Measurements from ENCODE around the gene USP16. TPM values are rescaled to one million over a fixed set of nuclear protein-coding genes. Genes with fewer than 3 reads are reported as not detected.

Gene USP16
- total and polyA plus RNA-seq, 8 donors: 13.8 to 27.3 (median 20.1) TPM

DNA sequence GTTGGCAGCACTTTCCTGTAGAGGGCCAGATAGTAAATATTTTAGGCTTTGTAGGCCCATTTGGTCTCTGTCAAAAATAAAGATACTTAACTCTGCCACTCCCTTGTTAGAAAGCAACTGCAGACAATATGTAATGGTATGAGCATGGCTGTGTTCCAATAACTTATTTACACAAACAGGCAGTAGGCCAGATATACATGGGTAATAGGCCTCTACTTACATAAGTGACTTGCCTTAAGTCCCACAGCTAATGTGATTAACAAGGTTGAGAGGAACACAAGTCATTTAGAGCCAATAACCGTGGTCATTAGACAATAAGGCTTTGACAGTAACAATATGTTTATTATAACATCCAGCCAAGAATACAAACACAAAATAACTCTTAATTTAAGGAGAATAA lies 31.5 kb downstream of the USP16 start:
- ATAC-seq: peak in 2 of 4 donors; percentile 12 to 35
- Histone ChIP-seq H3K36me3 (peaks cover 3 to 68% (median 28%) of the 10 kb centered on the region in 3 donors), H3K27ac (no peak overlapping the region), H3K9me3 (no peaks in the 10 kb centered on the region), H3K4me3 (no peak overlapping the region), H3K27me3 (no peaks in the 10 kb centered on the region), H3K4me1 (peaks cover 0 to 3% (median 0%) of the 10 kb centered on the region in 3 donors)
- TF ChIP-seq, protein P1, sequence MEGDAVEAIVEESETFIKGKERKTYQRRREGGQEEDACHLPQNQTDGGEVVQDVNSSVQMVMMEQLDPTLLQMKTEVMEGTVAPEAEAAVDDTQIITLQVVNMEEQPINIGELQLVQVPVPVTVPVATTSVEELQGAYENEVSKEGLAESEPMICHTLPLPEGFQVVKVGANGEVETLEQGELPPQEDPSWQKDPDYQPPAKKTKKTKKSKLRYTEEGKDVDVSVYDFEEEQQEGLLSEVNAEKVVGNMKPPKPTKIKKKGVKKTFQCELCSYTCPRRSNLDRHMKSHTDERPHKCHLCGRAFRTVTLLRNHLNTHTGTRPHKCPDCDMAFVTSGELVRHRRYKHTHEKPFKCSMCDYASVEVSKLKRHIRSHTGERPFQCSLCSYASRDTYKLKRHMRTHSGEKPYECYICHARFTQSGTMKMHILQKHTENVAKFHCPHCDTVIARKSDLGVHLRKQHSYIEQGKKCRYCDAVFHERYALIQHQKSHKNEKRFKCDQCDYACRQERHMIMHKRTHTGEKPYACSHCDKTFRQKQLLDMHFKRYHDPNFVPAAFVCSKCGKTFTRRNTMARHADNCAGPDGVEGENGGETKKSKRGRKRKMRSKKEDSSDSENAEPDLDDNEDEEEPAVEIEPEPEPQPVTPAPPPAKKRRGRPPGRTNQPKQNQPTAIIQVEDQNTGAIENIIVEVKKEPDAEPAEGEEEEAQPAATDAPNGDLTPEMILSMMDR (IDR thresholded peaks at IDR 0.05): no peak
- no peak for FAIRE-seq
- intact Hi-C loops (cut with DNase I): no loop called here
- 30 to 43% methylated on average over 1 of the region's 1 CpG for WGBS, 2 donors
- DNase-seq: no peak

DNA sequence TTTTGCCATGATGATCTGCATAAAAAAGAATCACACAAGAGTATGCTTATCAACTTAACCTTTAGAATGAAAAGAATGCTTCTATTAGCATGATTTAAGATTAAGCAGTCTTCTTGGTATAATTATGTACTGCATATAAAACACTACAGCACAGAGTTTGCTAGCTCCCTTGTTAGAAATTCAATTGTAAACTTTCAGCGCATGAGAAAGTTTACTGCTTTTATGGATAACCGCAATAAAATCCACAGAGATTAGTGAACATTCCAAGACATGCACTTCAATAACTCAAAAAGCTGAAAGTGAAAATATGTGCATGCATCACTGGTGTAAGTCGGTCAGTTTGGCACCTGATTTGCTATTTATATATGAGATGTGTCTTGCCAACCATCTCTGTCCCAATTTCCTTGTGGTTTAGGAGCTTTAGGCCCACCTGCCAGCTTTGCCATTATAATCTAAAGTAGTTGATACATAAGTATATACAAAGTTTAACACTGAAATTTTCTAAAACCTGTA lies 32.1 kb downstream of the USP16 start:
- DNase-seq: no peak
- Histone ChIP-seq H3K9me3 (no peaks in the 10 kb centered on the region), H3K27me3 (no peaks in the 10 kb centered on the region), H3K4me3 (no peak overlapping the region), H3K27ac (no peak overlapping the region), H3K4me1 (peaks cover 0 to 3% (median 0%) of the 10 kb centered on the region in 3 donors), H3K36me3 (peaks cover 8 to 69% (median 29%) of the 10 kb centered on the region in 3 donors)
- intact Hi-C loops (cut with DNase I): no loop called here
- TF ChIP-seq, protein P1 (IDR thresholded peaks at IDR 0.05): no peak
- 91 to 92% methylated on average over 3 of the region's 3 CpGs for WGBS, 2 donors
- no peak for FAIRE-seq
- ATAC-seq: no peak

DNA sequence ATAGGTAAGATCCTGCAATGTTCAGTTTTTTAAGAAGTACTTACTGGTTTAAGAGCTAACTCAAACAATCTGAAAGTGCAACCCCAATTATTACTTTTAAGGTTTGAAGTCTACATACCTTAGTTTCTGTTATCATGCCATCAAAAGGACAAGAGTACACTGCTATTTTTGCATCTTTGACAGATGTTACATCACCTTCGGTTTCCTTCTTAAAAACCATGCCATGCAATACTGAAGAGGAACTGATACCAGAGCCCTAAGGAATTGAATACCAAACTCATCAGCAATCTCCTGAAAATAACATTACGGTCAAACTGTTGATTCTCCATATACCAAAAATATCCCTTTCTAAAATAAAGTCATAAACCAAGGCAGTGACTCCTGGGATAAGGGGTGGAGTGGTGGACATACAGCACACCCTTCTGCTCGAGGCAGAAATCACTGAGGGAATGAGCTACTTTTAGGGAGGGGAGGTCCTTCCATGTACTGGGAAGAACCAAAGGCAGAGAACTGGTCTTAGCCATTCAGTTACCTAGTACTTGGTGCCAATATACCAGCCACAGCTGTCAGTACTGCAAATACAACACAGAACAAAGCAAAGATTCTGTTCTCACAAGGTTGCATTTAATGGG lies 40.5 kb downstream of the USP16 start:
- no peaks in the 10 kb centered on the region for H3K9me3 ChIP-seq
- no peaks in the 10 kb centered on the region for H3K4me1 ChIP-seq
- FAIRE-seq (no peak), ATAC-seq (no peak), DNase-seq (no peak)
- H3K4me3 ChIP-seq: no peak overlapping the region
- H3K27ac ChIP-seq: no peak overlapping the region
- H3K27me3 ChIP-seq: no peaks in the 10 kb centered on the region
- 75 to 83% methylated on average over 3 of the region's 3 CpGs for WGBS, 2 donors
- H3K36me3 ChIP-seq: peaks cover 9 to 97% (median 68%) of the 10 kb centered on the region in 3 donors
- TF ChIP-seq, protein P1 (IDR thresholded peaks at IDR 0.05): no peak
- intact Hi-C loops (cut with DNase I): no loop called here

DNA sequence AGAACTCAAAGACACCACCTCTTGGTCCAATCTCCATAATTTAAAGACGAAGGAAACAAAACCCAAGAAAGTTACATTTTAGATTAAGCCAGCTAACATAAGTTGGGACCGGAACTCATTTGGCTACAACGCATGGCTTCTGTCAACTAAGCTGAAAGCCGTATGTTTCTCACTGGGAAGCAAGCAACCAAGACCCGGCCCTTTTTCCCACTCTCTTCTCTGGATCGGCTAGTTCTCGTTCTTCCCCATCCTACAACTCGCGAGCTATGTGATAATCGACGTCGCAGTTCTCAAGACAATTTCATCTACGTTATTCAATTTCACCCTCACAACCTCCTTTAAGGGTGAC lies 48.4 kb downstream of the USP16 start:
- FAIRE-seq (no peak), DNase-seq (no peak), ATAC-seq (peak; percentile 4 to 31 (median 6))
- H3K36me3 ChIP-seq: peaks cover 0 to 20% (median 6%) of the 10 kb centered on the region in 3 donors
- no peaks in the 10 kb centered on the region for H3K9me3 ChIP-seq
- peak overlapping the region; percentile 77 to 94 (median 88) for H3K27ac ChIP-seq
- intact Hi-C loops (cut with DNase I): no loop called here
- peak overlapping the region; percentile 69 to 97 (median 92) for H3K4me3 ChIP-seq
- WGBS, 2 donors: 0% methylated on average over 13 of the region's 13 CpGs
- TF ChIP-seq, protein P1 (IDR thresholded peaks at IDR 0.05): no peak
- H3K27me3 ChIP-seq: no peaks in the 10 kb centered on the region
- H3K4me1 ChIP-seq: peaks cover 9 to 23% (median 15%) of the 10 kb centered on the region in 3 donors
